Right atrium auricular region (tissue), 2 donors: ENCODE data around the gene CRIM1. TPM values are rescaled to one million over a fixed set of nuclear protein-coding genes. Genes with fewer than 3 reads are reported as not detected.

ENCODE experiments used
- DNase-seq: peaks from one replicate; pipeline ENCODE4 v3.0.0-alpha.2; 2019; ENCODE audit warnings: low spot score
- H3K27ac ChIP-seq, 2 donors: fragments of 200-600 bp; sonication (generic); 1 replicate in 1 of 2; 2 replicates in 1 of 2; pipeline ENCODE4 v1.5.1; 2016 to 2019
- H3K27me3 ChIP-seq, 2 donors: fragments of 200-600 bp; sonication (generic); one replicate each; pipeline versions ENCODE4 v1.5.1 to v1.6.0; 2017 to 2019
- H3K36me3 ChIP-seq: fragments of 200-600 bp; sonication (generic); one replicate; pipeline ENCODE4 v1.5.1; 2016
- H3K4me1 ChIP-seq, 2 donors: fragments of 200-600 bp; sonication (generic); one replicate each; pipeline versions ENCODE4 v1.5.1 to v1.6.0; 2017 to 2019
- H3K4me3 ChIP-seq, 2 donors: fragments of 200-600 bp; sonication (generic); 1 replicate in 1 of 2; 2 replicates in 1 of 2; pipeline ENCODE4 v1.5.1; 2017 to 2019; ENCODE audit warnings: mild to moderate bottlenecking in 1 of 2, moderate library complexity in 1 of 2
- H3K9me3 ChIP-seq, 2 donors: fragments of 200-600 bp; sonication (generic); one replicate each; pipeline ENCODE4 v1.5.1; 2019
- total RNA-seq, 2 donors: library from RNA; depleted of rRNA; stranded (reverse); fragments of >200 nt; gene quantifications; one replicate each; pipeline ENCODE4 v1.1.0, GENCODE V29; 2016
- TF ChIP-seq, protein P1 (sequence below), 2 donors: fragments of 200-600 bp; sonication (generic); IDR thresholded peaks; one replicate each; pipeline ENCODE4 v1.5.1; 2019; ENCODE audit warnings: antibody characterized with exemption in 2 of 2

CRIM1 gene
- total RNA-seq, 2 donors from 2014 or later, result 49.1 to 71.3 TPM

- Histone ChIP-seq H3K4me3 (no peak overlapping the region), H3K4me1 (peaks cover 0 to 56% of the 10 kb centered on the region in 2 donors), H3K9me3 (no peaks in the 10 kb centered on the region), H3K27ac (no peak overlapping the region), H3K36me3 (peaks cover 4% of the 10 kb centered on the region), H3K27me3 (no peaks in the 10 kb centered on the region)
- DNase-seq, result no peak
- TF ChIP-seq, protein P1, sequence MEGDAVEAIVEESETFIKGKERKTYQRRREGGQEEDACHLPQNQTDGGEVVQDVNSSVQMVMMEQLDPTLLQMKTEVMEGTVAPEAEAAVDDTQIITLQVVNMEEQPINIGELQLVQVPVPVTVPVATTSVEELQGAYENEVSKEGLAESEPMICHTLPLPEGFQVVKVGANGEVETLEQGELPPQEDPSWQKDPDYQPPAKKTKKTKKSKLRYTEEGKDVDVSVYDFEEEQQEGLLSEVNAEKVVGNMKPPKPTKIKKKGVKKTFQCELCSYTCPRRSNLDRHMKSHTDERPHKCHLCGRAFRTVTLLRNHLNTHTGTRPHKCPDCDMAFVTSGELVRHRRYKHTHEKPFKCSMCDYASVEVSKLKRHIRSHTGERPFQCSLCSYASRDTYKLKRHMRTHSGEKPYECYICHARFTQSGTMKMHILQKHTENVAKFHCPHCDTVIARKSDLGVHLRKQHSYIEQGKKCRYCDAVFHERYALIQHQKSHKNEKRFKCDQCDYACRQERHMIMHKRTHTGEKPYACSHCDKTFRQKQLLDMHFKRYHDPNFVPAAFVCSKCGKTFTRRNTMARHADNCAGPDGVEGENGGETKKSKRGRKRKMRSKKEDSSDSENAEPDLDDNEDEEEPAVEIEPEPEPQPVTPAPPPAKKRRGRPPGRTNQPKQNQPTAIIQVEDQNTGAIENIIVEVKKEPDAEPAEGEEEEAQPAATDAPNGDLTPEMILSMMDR (IDR thresholded peaks at IDR 0.05), result no peak
Measured at GRCh38 chr2:36376992-36377738, 21.6 kb downstream of the CRIM1 start.

DNA sequence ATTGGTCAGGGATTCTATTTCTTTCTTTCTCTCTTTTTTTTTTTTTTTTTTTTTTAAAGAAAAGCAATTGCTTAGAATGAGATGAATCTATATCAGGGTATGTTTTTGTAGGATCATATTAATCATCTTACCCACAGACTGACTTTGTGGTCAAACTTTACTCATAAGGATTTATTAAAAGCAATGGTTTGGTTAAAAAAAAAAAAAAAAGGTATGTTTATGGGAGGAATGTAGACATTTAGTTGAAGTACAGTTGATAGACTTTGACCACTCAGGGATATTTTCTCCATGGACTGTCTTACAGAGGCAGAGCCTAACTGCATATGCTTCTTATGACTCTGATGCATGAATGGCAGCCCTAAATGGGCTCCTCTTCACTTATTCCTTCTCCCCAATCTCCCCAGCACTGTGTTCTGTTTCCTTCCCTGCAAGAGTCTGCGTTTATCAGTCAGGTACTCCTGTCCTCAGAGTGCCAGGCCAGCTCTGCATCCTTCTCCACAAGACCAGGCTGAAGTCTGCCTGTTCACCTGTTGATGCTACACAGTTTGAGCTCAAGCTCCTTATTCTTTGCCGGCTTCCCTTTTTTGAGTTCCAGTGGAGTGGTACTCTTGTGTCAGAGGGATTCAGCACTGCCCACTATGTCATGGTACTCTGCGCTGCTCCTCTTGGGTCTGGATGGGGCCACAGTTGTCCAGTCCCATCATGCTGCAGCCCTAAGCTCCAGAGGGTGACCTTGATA, 24.3 kb downstream of the CRIM1 start:
- Histone ChIP-seq H3K4me3 (no peak overlapping the region), H3K27me3 (no peaks in the 10 kb centered on the region), H3K4me1 (peaks cover 0 to 34% of the 10 kb centered on the region in 2 donors), H3K9me3 (no peaks in the 10 kb centered on the region), H3K36me3 (peaks cover 4% of the 10 kb centered on the region), H3K27ac (no peak overlapping the region)
- DNase-seq, result no peak
- TF ChIP-seq, protein P1 (IDR thresholded peaks at IDR 0.05), result no peak

DNA sequence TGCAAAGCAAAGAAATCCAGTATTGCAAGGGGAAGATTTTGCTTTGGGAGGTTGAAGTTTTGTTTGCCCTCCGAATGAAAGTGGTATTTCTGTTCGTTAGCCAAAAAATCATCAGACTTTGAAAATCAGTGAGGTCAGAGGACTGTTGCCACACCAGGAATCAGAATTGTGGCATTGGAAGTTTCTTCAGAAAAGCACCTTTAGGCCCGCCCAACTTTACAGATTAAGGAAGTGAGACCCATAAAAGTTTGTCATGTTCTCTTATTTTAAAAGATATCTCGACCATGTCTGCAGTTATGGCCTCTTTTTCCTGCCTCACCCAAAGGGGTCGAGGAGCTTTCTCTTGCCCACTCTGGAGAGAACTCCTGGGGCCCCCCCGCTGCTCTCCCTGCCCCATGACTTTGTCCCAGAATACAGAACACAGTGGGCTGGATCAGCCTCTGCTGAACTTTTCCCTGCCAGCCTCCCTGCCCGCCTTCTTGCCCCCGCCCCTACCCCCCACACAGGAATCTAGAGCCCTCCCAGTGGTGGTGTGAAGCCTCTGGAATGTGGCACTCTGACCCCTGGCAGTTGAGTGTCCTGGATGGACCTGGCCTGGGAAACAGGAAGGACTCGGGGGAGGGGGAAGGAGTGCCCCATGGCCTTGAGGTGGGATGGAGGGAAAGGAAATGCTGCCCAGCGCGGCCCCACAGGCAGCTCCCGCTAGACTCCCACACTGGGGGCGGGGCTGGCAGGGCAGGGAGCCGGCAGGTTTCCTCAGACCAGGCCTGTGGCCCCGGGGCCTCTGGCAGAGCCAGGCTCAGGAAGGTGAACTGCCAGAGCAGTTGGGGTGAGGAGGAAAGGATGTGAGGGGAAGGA, 25.3 kb downstream of the CRIM1 start:
- Histone ChIP-seq H3K27ac (no peak overlapping the region), H3K9me3 (no peaks in the 10 kb centered on the region), H3K36me3 (peaks cover 4% of the 10 kb centered on the region), H3K4me1 (peaks cover 0 to 31% of the 10 kb centered on the region in 2 donors), H3K27me3 (no peaks in the 10 kb centered on the region), H3K4me3 (no peak overlapping the region)
- DNase-seq, result no peak
- TF ChIP-seq, protein P1 (IDR thresholded peaks at IDR 0.05), result no peak

DNA sequence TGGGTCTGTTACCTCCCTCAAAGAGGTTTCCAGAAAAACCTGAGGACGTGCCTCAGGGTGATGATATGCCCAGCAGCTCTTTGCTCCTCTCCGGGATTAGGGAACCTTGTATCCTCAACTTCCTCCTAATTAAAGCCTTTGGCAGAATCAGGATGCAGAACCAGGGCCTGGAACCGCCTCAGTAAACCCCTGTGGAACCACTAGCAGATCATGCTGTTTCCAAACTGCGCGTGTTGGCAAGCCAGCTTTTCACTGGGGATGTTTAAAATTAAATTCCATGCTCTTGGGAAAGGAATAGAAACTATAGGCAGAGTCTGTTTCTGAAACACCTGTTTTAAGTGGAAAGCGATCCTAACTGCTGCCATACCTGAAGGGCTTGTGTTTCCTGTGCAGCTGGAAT, 26.4 kb downstream of the CRIM1 start:
- H3K4me3 ChIP-seq, result no peak overlapping the region
- no peak overlapping the region for H3K27ac ChIP-seq
- H3K27me3 ChIP-seq, result no peaks in the 10 kb centered on the region
- peaks cover 4% of the 10 kb centered on the region for H3K36me3 ChIP-seq
- no peaks in the 10 kb centered on the region for H3K9me3 ChIP-seq
- TF ChIP-seq, protein P1 (IDR thresholded peaks at IDR 0.05), result no peak
- peaks cover 0 to 19% of the 10 kb centered on the region in 2 donors for H3K4me1 ChIP-seq
- DNase-seq, result no peak

DNA sequence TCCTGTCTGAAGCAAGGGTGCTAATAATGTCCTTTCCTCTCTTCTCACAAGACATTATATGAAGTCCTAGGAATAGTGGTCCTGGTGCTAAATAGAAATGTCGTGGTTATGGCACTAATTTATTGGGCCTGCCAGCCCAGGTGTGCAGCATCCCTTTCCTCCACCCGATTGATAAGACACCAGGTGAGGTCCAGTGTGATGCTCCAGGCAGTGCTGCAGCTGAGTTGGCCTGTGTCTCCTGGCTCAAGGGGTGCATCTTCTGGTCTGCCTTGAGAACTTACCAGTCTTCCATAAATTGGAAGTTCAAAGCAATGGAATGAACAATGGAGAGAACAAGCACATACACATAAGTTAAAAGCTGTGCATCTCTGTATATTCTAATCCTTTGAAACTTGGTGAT, 26.9 kb downstream of the CRIM1 start:
- Histone ChIP-seq H3K27me3 (no peaks in the 10 kb centered on the region), H3K4me3 (no peak overlapping the region), H3K27ac (no peak overlapping the region), H3K4me1 (peaks cover 0 to 17% of the 10 kb centered on the region in 2 donors), H3K36me3 (peaks cover 4% of the 10 kb centered on the region), H3K9me3 (no peaks in the 10 kb centered on the region)
- no peak for DNase-seq
- TF ChIP-seq, protein P1 (IDR thresholded peaks at IDR 0.05), result no peak
